ENCODE results near the gene GMEB1.
"Not testable (repeated sequence)": the region's sequence is repeated elsewhere in the genome, so short reads cannot be mapped to it uniquely, and the experiment has no call there.

The GMEB1 gene, protein sequence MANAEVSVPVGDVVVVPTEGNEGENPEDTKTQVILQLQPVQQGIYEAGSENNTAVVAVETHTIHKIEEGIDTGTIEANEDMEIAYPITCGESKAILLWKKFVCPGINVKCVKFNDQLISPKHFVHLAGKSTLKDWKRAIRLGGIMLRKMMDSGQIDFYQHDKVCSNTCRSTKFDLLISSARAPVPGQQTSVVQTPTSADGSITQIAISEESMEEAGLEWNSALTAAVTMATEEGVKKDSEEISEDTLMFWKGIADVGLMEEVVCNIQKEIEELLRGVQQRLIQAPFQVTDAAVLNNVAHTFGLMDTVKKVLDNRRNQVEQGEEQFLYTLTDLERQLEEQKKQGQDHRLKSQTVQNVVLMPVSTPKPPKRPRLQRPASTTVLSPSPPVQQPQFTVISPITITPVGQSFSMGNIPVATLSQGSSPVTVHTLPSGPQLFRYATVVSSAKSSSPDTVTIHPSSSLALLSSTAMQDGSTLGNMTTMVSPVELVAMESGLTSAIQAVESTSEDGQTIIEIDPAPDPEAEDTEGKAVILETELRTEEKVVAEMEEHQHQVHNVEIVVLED

DNA sequence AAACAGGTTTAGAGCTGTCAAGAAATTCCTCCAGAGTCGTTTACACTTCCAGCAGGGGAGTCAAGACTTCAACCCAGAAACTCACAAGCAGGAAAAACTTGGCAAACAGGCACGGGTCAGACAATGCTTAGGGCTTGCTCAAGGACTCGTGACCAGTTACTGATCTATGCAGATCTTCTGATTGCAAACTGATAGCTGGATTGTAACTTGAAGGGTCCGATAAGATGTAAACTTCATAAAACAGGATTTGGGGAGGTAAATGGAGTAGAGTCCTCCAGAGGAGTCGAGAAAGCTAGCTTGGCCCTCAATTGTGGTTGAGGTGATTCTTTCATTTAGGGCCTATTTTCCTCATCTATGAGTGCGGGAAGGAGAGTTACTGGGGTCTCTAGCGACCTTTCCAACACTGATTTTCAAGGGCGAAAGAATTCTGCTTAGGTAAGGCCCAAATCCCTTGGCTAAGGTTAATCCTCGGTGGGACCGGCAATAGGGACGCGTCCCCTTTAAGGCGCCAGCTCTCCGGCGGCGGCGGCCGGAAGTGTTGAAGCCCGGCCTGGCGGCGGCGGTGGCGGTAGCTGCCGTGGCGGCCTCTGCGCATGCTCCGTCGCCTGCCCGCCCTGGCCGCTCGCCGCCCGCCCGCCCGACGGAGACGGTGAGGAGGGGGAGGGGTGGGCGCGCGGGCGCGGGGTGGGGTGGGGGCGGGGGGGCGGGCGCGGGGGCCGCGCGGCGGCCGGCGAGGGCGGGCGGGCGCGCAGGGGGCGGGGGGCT lies at the start of gene GMEB1:
Gene GMEB1 (plus strand): TSS at position 594 of the 765 bp plus-strand sequence. CDS start 14,829 bp downstream, outside the sequence.
- peak; percentile 87 for DNase-seq (ENCODE audit: low spot score)

DNA sequence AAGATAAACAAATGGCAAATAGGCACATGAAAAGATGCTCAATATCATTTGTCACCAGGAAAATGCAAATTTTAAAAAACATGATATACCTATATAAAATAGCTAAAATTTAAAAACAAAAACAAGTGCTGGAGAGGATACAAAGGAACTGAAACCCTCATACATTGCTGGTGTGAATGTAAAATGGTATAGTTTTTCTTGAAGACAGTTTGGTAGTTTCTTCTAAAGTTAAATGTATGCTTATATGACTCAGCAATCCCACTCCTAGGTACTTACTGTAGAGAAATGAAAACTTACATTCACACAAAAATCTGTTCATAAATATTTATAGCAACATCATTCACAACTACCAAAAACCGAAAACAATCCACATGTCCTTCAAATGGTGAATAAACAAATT lies 36.9 kb upstream of the GMEB1 start:
- DNase-seq (ENCODE audit: low spot score) = no peak

DNA sequence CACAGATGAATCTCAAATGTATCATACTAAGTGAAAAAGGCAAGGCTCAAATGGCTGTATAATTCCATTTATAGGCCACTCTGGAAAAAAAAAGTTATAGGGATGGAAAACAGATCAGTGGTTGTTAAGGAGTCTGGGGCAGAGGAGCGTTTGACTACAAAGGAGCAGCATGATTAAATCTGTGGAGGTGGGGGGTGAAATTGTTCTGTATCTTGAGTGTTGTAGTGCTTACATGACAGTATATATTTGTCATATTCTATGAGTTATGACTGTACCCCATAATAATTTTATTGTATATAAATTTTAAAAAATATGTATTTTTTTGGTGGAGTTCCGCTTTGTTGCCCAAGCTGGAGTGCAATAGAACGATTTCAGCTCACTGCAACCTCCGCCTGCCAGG lies 36.0 kb upstream of the GMEB1 start:
- DNase-seq (ENCODE audit: low spot score) = no peak

DNA sequence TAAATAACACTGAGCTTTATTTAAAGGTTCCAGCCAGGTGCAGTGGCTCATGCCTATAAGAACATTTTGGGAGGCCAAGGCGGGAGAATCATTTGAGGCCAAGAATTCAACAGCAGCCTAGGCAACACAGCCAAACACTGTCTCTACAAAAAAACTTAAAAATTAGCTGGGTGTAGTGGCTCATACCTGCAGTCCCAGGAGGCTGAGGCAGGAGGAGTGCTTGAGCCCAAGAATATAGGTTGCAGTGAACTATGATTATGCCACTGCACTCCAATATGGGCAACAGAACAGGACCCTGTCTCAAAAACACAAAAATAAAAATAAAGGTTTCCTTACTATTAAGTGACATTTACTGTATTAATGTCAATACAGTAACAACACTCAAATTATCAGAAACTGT lies 27.8 kb upstream of the GMEB1 start:
- DNase-seq (ENCODE audit: low spot score) = peak; percentile 39

DNA sequence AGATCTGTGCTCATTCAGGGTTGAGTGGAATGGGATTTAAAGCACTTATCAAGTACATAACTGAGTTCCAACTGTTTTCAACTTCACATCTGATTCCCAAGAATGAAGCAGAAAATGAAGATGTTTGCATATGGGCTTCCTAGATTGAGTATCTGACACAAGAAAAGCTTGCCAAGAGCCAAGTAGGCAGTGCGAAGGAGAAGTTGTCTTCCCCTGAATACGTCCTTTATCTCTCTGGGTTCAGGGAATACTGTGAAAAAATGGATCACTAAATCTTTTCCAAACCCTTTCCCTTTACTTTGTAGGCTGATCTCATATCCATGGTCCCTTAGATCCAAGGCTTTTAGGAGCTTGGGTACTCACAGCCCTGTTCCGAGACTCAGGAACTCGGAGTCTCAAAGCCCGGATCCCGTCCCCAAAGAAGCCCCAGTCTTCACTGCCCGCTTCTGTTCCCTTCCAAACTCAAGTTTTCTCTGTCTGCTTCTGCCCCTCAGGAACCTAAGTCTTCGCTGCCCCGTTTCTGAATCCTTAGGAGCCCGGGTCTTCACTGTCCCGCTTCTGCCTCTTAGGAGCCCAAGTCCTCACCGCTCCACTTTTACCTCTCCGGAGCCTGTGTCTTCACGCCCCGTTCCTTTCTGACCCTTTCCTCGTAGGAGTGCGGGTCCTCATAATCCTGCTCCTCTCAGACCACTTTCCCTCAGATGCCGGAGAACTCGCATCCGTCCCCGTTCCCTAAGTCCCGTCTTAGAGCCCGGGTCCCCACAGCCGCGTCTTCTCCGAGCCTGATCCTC lies 26.3 kb upstream of the GMEB1 start:
- DNase-seq (ENCODE audit: low spot score) = no peak

DNA sequence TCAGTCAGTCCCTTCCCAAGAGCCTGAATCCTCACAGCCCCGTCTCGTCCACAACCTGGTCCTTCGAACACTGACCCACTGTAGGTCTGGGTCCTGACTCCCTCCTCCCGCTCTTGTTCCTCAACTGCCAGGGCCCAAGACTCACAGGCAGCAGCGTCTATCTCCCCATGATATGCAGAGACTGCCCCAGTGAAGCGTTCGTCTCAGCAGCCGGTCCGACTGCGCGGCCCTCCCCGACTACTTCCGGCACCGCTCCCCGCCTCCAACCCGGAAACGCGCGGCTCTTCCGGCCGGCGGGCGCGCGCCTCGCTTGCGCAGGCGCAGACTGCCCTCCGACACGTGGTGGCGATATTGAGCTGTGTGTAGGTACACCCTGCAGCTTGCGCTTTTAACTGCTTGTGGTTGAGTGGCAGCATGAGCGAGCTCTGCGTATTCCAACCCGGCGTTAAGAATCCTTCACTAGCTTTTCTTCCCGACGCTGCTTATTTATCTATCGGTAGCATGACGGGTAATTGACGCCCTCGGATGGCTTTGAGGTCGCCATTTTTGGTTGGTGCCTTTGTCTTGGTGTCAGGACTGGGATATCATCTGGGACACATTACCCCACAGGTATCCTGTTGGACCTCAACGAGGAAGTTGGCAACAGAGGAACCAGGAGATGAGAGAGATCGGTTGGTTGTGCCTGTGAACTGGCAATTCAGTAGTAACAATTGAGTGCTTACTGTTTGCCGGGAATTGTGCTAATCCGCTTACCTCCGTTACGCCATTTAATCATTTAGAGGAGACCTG lies 25.5 kb upstream of the GMEB1 start, which contains the start of gene TAF12:
Gene TAF12 (minus strand): TSS at position 221 of the 789 bp plus-strand sequence. CDS start 20,986 bp downstream, outside the sequence.
- DNase-seq (ENCODE audit: low spot score) = peak; percentile 96

DNA sequence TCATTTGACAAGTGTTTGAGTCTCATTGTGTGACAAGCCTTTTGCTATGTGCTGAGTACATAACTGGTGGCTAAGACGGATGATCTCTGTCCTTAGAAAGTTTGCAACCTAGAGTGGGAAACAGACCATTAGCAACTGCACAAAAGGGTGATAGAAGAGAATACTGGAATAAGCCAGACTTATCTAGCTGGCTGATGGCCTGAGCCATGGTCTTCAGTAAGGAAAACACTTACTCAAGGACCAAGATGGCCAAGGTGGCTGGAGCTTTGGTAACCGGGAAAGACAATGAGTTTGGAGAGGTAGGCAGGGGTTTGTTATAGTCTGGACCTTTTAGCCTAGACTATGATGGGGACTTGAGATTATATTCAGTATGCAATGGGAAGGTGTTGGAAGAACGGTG lies 24.1 kb upstream of the GMEB1 start:
- DNase-seq (ENCODE audit: low spot score) = no peak

DNA sequence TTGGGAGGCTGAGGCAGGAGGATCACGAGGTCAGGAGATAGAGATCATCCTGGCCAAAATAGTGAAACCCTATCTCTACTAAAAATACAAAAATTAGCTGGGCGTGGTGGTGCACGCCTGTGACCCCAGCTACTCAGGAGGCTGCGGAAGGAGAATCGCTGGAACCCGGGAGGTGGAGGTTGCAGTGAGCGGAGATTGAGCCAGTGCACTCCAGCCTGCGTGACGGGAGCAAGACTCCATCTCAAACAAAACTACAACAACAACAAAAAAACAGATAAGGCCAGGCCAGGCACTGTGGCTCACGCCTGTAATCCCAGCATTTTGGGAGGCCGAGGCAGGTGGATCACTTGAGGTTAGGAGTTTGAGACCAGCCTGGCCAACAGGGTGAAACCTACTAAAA lies 23.2 kb upstream of the GMEB1 start:
- DNase-seq (ENCODE audit: low spot score) = not testable (repeated sequence)

DNA sequence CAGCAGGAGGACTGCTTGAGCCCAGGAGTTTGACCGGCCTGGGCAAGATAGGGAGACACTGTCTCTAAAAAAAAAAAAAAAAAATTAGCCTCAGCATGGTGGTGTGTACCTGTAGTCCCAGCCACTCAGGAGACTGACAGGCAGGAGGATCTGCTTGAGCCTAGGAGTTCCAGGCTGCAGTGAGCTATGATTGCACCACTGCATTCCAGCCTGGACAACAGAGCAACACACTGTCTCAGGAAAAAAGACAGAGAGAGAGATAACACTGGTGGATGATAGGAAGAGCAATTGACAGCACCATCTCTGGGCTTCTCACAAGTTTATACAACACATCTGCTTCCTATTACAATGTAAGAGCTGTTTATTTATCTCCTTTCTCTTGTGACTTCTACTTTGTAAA lies 22.5 kb upstream of the GMEB1 start:
- DNase-seq (ENCODE audit: low spot score) = no peak

DNA sequence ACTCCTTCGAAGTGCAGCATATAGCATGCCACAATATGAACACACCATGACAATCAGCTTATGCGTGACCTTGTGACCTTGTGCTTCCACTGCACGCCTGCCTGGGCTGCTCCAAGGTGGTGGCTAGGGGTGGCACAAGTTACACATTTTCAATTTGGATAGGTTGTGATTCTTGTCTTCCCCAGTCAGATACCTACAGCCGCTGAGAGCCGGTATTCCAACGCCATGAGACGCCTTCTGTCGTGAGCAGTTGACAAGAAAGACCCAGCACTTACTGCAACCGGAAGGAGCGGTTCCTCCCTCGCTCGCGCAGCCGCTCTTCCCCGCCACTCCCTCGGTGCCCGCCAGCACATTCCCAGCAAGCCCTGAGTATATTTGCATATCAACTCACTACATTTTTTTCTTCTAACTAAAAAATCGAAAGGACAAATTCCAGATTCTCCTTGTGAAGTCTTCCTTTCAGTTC lies 20.5 kb upstream of the GMEB1 start:
- DNase-seq (ENCODE audit: low spot score) = peak; percentile 93

DNA sequence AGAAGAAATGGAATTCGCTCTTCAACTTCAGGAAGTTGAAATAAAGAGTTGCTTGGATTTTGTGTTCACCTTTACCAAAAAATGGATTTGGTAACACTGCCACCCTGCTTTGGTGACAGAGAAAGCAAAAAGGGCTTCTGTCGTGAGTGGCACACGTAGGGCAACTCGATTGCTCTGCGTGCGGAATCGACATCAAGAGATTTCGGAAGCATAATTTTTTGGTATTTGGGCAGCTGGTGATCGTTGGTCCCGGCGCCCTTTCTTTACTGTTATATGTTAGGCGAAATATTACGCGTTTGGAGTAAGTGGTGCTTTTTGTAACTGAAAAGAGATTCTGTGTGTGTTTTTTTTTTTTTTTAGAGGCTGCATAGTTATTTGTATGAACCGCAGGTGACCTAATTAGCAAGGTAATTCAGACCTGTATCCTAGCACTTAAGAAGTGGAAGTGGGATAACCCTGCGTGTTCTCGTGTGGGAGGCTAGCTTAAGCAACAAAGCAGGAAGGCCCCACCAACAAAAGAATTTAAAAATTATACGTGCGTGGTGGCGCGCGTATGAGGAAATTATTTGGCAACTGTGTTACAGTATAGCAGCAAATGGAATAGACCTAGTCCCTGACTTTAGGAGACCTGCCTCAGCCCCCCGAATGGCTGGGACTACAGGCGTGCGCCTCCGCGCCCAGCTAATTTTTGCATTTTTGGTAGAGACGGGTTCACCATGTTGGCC lies 19.9 kb upstream of the GMEB1 start, which contains the start of gene RNU11:
Gene RNU11 (plus strand): TSS at position 127 of the 725 bp plus-strand sequence.
- DNase-seq (ENCODE audit: low spot score) = peak; percentile 91

DNA sequence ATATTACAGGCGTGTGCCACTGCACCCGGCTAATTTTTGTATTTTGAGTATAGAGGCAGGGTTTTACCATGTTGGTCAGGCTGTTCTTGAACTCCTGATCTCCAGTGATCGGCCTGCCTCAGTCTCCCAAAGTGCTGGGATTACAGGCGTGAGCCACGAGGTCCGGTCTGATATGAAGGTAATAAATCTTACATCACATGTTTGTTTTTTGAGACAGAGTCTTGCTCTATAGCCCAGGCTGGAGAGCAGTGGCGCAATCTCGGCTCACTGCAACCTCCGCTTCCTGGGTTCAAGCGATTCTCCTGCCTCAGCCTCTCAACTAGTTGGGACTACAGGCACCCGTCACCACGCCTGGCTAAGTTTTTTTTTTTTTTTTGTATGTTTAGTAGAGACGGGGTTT lies 15.5 kb upstream of the GMEB1 start:
- not testable (repeated sequence) for DNase-seq (ENCODE audit: low spot score)

DNA sequence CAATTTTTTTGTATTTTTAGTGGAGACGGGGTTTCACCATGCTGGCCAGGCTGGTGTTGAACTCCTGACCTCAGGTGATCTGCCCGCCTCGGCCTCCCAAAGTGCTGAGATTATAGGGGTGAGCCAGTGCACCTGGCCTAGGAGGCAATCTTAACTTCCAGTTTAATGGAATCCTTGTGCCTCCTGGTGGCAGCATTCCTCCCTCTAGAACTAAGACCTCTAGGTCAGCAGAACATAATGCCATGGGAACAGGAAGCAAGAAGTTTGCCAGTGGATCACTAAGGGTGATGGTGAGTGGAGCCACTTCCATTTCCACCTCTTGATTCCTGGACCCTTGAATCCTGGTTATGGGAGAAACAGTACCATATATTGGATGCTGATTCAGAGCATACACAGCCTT lies 14.7 kb upstream of the GMEB1 start:
- DNase-seq (ENCODE audit: low spot score) = not testable (repeated sequence)

DNA sequence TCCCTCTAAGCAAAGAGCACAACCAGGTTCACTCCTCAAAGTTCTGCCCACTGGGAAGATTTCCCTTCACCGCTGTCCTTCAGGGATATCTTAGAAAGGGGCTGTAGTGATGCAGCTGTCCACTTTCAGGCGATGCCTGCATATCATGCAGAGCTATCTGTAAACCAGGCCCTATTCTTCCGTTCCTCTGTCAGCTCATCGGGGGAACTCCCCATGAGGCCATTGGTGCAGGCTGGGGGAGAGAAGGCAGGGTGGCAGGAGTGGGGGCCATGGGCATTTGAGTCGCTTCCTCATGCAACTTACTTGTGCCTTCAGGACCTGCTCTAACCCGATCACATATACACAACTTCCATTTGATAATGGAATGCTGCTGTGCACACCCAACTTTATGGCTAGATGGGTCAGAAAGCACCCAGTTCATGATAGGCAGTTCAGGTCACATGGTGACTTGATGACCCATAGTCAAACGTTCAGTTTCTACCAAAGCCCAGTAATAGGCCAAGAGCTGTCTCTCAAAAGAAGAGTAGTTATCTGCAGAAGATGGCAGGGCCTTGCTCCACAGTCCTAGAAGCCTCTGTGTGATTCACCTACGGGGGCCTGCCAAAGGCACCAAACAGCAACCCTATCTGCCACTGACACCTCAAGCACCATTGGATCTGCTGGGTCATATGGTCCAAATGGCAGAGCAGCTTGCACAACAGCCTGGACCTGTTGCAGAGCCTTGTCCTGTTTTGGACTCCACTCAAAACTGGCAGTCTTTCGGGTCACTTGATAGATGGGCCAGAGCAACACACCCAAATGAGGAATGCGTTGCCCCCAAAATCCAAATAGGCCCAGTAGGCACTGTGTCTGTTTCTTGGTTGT lies 12.9 kb upstream of the GMEB1 start:
- not testable (repeated sequence) for DNase-seq (ENCODE audit: low spot score)

DNA sequence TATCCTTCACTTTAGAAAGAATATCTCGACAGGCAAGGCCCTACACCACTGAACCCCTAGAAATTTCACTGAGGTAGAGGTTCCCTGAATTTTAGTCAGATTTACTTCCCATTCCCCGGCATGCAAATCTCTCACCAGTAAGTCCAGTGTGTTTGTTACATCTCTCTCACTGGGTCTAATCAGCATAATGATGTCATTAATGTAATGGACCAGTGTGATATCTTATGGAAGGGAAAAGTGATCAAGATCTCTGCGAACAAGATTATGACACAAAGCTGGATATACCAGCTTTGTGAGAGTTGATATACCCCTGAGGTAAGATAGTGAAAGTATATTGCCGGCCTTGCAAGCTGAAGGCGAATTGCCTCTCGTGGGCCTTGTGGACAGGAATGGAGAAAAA lies 12.2 kb upstream of the GMEB1 start:
- no peak for DNase-seq (ENCODE audit: low spot score)

DNA sequence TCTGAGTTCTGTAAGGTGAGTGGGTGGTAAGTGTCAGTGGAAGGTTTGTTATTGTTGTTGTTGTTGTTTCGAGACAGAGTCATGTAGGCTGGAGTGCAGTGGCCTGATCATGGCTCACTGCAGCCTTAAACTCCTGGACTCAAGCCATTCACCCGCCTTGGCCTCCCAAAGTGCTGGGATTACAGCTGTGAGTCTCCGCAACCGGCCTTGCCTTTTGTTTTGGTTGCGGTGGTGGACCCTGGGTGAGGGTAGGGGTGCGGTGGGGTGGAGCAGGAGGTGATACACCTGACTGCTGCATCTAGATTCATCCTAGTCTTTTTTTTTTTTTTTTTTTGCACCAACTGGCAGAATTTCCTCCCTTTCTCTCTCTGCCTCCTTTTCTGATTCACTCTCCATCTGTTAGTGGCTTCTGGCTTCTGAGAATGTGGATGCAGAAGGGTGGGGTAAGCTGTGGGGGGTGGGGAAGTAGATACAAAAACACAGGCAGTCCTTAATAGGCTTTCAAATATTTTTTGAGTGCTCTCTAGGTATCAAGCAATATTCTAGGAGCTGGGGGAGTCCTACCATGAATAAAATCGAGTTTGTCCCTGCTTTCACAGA lies 4.6 kb upstream of the GMEB1 start:
- DNase-seq (ENCODE audit: low spot score) = no peak

DNA sequence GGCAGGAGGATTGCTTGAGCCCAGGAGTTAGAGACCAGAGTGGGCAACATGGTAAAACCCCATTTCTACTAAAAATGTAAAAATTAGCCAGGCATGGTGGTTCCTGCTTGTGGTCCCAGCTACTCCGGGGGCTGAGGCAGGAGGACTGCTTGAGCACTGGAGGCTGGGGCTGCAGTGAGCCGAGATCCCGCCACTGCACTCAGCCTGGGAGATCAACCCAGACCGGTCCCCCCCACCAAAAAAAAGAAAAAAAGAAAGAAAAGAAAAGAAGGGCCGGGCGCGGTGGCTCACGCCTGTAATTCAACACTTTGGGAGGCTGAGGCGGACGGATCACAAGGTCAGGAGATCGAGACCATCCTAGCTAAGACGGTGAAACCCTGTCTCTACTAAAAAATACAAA lies 1.8 kb upstream of the GMEB1 start:
- DNase-seq (ENCODE audit: low spot score) = no peak

DNA sequence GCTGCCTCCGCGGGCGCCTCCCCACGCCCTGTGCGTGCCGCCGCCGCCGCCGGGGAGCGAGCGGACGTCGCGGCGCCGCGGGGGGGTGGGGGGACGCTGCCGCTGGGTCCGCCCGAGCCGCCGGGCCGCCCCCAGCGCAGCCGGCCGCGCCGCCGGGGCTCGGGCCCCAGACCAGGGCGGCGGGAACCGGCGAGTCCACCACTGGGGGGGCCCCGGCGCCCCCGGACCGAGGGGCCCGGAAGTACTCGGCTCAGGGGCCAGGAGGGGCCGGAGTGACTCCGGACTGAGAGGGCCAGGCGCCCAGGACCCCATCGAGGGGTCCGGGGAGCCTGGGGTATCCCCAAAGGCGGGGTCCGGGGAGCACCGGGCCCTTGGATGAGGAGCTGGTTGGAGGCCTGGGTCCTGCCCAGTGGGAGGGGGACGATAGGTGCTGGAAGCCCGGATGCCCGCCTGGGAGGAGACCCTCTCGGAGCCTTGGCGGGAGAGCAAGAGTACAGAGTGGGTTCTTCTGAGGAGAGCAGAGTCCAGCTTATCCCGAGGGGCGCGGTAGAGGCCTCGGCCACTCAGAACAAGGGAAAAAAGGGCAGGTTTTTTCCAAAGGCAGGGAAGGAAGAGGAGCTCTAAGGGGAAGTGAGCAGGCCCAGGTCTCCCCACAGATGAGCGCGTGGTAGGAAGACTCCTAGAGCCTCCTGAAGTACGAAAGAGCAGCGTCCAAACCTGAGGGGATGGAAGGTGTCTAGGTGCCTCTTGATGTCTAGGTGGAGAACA lies 556 bp downstream of the GMEB1 start:
- DNase-seq (ENCODE audit: low spot score) = peak; percentile 12

Data from CD4-positive, alpha-beta T cell treated with Interleukin-15 for 4 hours (primary cell).